Pancreas (tissue), 10 donors: ENCODE results near the gene ABCC8. TPM values are rescaled to one million over a fixed set of nuclear protein-coding genes. Genes with fewer than 3 reads are reported as not detected.

Experiments used
- ATAC-seq, 4 donors: fragments of 200-7000 bp; cut with Tn5 transposase; one replicate each; pipeline versions ENCODE4 v1.8.0 to v1.9.1; 2020; ENCODE audit warnings: mild to moderate bottlenecking in 4 of 4, moderate library complexity in 4 of 4
- DNase-seq, 6 donors: peaks; one replicate each; pipeline ENCODE4 v3.0.0-alpha.2; 2020
- FAIRE-seq: peaks from 2 replicates; lab custom pipeline; 2012; peaks lifted over from hg19 to GRCh38; lab: Jason Lieb, UNC
- H3K27ac ChIP-seq, 4 donors: fragments of 200-600 bp; sonication (generic); 1 replicate in 3 of 4; 2 replicates in 1 of 4; pipeline versions ENCODE4 v1.5.0 to v1.8.0; 2020
- H3K27me3 ChIP-seq, 4 donors: fragments of 200-600 bp; one replicate each; pipeline ENCODE4 v1.8.0; 2021
- H3K36me3 ChIP-seq, 3 donors: fragments of 200-600 bp; sonication (generic) in 1 of 3; one replicate each; pipeline versions ENCODE4 v1.5.0 to v1.8.0; 2020 to 2021
- H3K4me1 ChIP-seq, 3 donors: fragments of 200-600 bp; one replicate each; pipeline ENCODE4 v1.8.0; 2021
- H3K4me3 ChIP-seq, 4 donors: fragments of 200-600 bp; sonication (generic) in 2 of 4; one replicate each; pipeline versions ENCODE4 v1.5.0 to v1.8.0; 2020 to 2021
- H3K9me3 ChIP-seq, 4 donors: fragments of 200-600 bp; one replicate each; pipeline ENCODE4 v1.8.0; 2021
- CTCF ChIP-seq, 4 donors: fragments of 200-600 bp; sonication (generic) in 3 of 4; IDR thresholded peaks; one replicate each; pipeline versions ENCODE4 v1.5.0 to v1.8.0; 2021; ENCODE audit warnings: antibody characterized with exemption in 4 of 4
- WGBS, 2 donors: extraction: QIAGEN DNeasy Blood & Tissue Kit; methylation state at CpG; one replicate each; pipeline ENCODE4 v1.1.7; 2013; 5-methylcytosine and 5-hydroxymethylcytosine counted together
- intact Hi-C, 3 donors: fragments of 100-400 bp; cut with DNase I; formaldehyde crosslinking; loops; one replicate each; pipeline versions ENCODE4 v1.11.1 to v1.14.2; 2022
- polyA plus RNA-seq, 2 donors: library from polyadenylated mRNA; stranded (reverse); fragments of 200-250 nt; gene quantifications; one replicate each; pipeline ENCODE4 v1.2.3, GENCODE V29; 2013
- total RNA-seq, 6 donors: library from RNA; stranded (reverse); fragmentation: NEBNext Ultra II Directional in 4 of 6; extraction: Animal tissue kit (Norgen Biotek cat#: 25700) in 4 of 6; gene quantifications; one replicate each; pipeline versions ENCODE4 v1.2.1 to v1.2.4, GENCODE V29; 2021 to 2023
- donor health status: healthy with polysubstance abuse.
- donor health status: DM: no; HTN: no; CAD: no; lungs with moderate emphysema.
- donor health status: DM: no; HTN: no; CAD: no.
- donor health status: control.
- donor health status: control.
- donor health status: Bipolar disorder and iron deficiency.
- donor health status: DM: yes; HTN: yes; CAD: no.
- donor health status: DM: no; HTN: no; CAD: no.
- donor health status: DM: no; HTN: no; CAD: no.
- donor health status: DM: yes; HTN: yes; CAD: no.

Gene ABCC8
- total and polyA plus RNA-seq, 8 donors: 14.9 to 917 (median 53.2) TPM

GRCh38 chr11:17412488-17413180 is 64.0 kb downstream of the ABCC8 start:
- FAIRE-seq (no peak), DNase-seq (peak in 1 of 6 donors; percentile 54), ATAC-seq (no peak)
- Histone ChIP-seq H3K27ac (peak overlapping the region; percentile 22 to 81 (median 50)), H3K4me1 (peaks cover 17 to 30% (median 29%) of the 10 kb centered on the region in 3 donors), H3K9me3 (no peaks in the 10 kb centered on the region), H3K27me3 (no peaks in the 10 kb centered on the region), H3K36me3 (no peaks in the 10 kb centered on the region), H3K4me3 (no peak overlapping the region)
- intact Hi-C loops: no loop called here
- no peak for TF ChIP-seq CTCF (IDR thresholded peaks at IDR 0.05)
- WGBS, 2 donors: 80% methylated on average over 9 of the region's 9 CpGs

- Histone ChIP-seq H3K27ac (no peak overlapping the region), H3K27me3 (no peaks in the 10 kb centered on the region), H3K4me3 (no peak overlapping the region), H3K9me3 (no peaks in the 10 kb centered on the region), H3K36me3 (no peaks in the 10 kb centered on the region), H3K4me1 (peaks cover 17 to 32% (median 31%) of the 10 kb centered on the region in 3 donors)
- intact Hi-C loops: no loop called here
- DNase-seq (no peak), FAIRE-seq (no peak), ATAC-seq (no peak)
- WGBS, 2 donors: 82 to 89% methylated on average over 6 of the region's 6 CpGs
- TF ChIP-seq CTCF (IDR thresholded peaks at IDR 0.05): no peak
Observed at GRCh38 chr11:17411418-17411817, 65.2 kb downstream of the ABCC8 start.

GRCh38 chr11:17410606-17411379 is 65.9 kb downstream of the ABCC8 start:
- no peak for TF ChIP-seq CTCF (IDR thresholded peaks at IDR 0.05)
- peak in 3 of 6 donors; percentile 40 to 54 (median 46) for DNase-seq

GRCh38 chr11:17408641-17409040 is 68.0 kb downstream of the ABCC8 start:
- Histone ChIP-seq H3K9me3 (no peaks in the 10 kb centered on the region), H3K4me3 (no peak overlapping the region), H3K27me3 (no peaks in the 10 kb centered on the region), H3K36me3 (no peaks in the 10 kb centered on the region), H3K27ac (no peak overlapping the region), H3K4me1 (peaks cover 20 to 31% (median 28%) of the 10 kb centered on the region in 3 donors)
- ATAC-seq (no peak), FAIRE-seq (no peak), DNase-seq (peak in 1 of 6 donors; percentile 44)
- WGBS, 2 donors: 94% methylated on average over 7 of the region's 7 CpGs
- TF ChIP-seq CTCF (IDR thresholded peaks at IDR 0.05): no peak
- intact Hi-C loops: no loop called here

More at GRCh38 chr11:17410606-17411379, 65.9 kb downstream of the ABCC8 start:
- H3K4me1 ChIP-seq: peaks cover 23 to 38% (median 37%) of the 10 kb centered on the region in 3 donors
- no peaks in the 10 kb centered on the region for H3K9me3 ChIP-seq
- 36 to 41% methylated on average over 11 of the region's 11 CpGs for WGBS, 2 donors
- no peak overlapping the region for H3K27ac ChIP-seq
- no peaks in the 10 kb centered on the region for H3K27me3 ChIP-seq
- FAIRE-seq (no peak), ATAC-seq (no peak)
- no peak overlapping the region for H3K4me3 ChIP-seq
- H3K36me3 ChIP-seq: no peaks in the 10 kb centered on the region
- intact Hi-C loops: no loop called here
